CD4-positive, alpha-beta T cell (primary cell): ENCODE measurements around the gene HSD17B1. TPM values are rescaled to one million over a fixed set of nuclear protein-coding genes. Genes with fewer than 3 reads are reported as not detected.
"Not testable (repeated sequence)": the region's sequence is repeated elsewhere in the genome, so short reads cannot be mapped to it uniquely, and the experiment has no call there.

Experiments
- ATAC-seq: fragments of 200-7000 bp; cut with Tn5 transposase; one replicate; pipeline ENCODE4 v1.10.0; 2022; ENCODE audit warnings: mild to moderate bottlenecking; ENCODE audit not compliant: poor library complexity
- CTCF ChIA-PET: fragments of 350-600 bp; sonication (Branson Sonifier 250); formaldehyde crosslinking; loops from one replicate; lab custom pipeline; 2021; ENCODE audit warnings: antibody characterized with exemption, inconsistent platforms; lab: Charles Lee
- POLR2A ChIA-PET: fragments of 350-600 bp; sonication (Branson Sonifier 250); formaldehyde crosslinking; loops from one replicate; lab custom pipeline; 2021; ENCODE audit warnings: antibody characterized with exemption, inconsistent platforms; lab: Charles Lee
- DNase-seq, 14 experiments: peaks; one replicate each; pipeline ENCODE4 v3.0.0-alpha.2; 2013 to 2020; ENCODE audit warnings: mixed read lengths in 2 of 14
- H3K27ac ChIP-seq, 2 donors: one replicate each; pipeline versions ENCODE4 v1.5.1 to v1.7.0; 2013; ENCODE audit warnings: low read length in 2 of 2, low read depth in 1 of 2, mild to moderate bottlenecking in 1 of 2
- H3K27me3 ChIP-seq, 2 experiments: 1 replicate in 1 of 2; 2 replicates in 1 of 2; pipeline versions ENCODE4 v1.6.1 to v1.7.0; 2013; ENCODE audit warnings: low read length in 2 of 2, control low read depth in 1 of 2, mild to moderate bottlenecking in 1 of 2, moderate library complexity in 1 of 2; ENCODE audit not compliant: insufficient read depth in 2 of 2, control insufficient read depth in 1 of 2
- H3K36me3 ChIP-seq: one replicate; pipeline ENCODE4 v1.6.1; 2013; ENCODE audit warnings: low read length, control low read depth; ENCODE audit not compliant: insufficient read depth
- H3K4me1 ChIP-seq: one replicate; pipeline ENCODE4 v1.6.1; 2013; ENCODE audit warnings: low read length, control low read depth; ENCODE audit not compliant: insufficient read depth
- H3K4me3 ChIP-seq: one replicate; pipeline ENCODE4 v1.5.1; 2013; ENCODE audit warnings: mild to moderate bottlenecking, low read length, moderate library complexity
- H3K9me3 ChIP-seq, 2 experiments: 1 replicate in 1 of 2; 2 replicates in 1 of 2; pipeline versions ENCODE4 v1.6.1 to v1.7.0; 2013; ENCODE audit warnings: low read length in 2 of 2, mild to moderate bottlenecking in 2 of 2, control low read depth in 1 of 2, moderate library complexity in 1 of 2; ENCODE audit not compliant: control insufficient read depth in 1 of 2, insufficient read depth in 1 of 2
- H3K27ac Mint-ChIP-seq: one replicate; pipeline ENCODE4 v1.8.0; 2020; ENCODE audit warnings: mixed read lengths
- H3K27me3 Mint-ChIP-seq: one replicate; pipeline ENCODE4 v1.8.0; 2021; ENCODE audit warnings: mixed read lengths
- H3K36me3 Mint-ChIP-seq: one replicate; pipeline ENCODE4 v1.8.0; 2021; ENCODE audit warnings: low read depth, mixed read lengths
- H3K4me1 Mint-ChIP-seq: one replicate; pipeline ENCODE4 v1.8.0; 2021; ENCODE audit warnings: low read depth, mixed read lengths
- H3K4me3 Mint-ChIP-seq: one replicate; pipeline ENCODE4 v1.8.0; 2020; ENCODE audit warnings: mild to moderate bottlenecking, mixed read lengths
- H3K9me3 Mint-ChIP-seq: one replicate; pipeline ENCODE4 v1.8.0; 2020; ENCODE audit warnings: mixed read lengths
- CTCF ChIP-seq: fragments of 200-600 bp; IDR thresholded peaks from one replicate; pipeline ENCODE4 v1.8.0; 2022; ENCODE audit warnings: antibody characterized with exemption, mild to moderate bottlenecking
- intact Hi-C, 2 experiments: fragments of 100-400 bp; cut with DNase I in 1 of 2; cut with micrococcal nuclease in 1 of 2; formaldehyde crosslinking; loops; one replicate each; pipeline versions ENCODE4 v1.15.1 to v1.9.0; 2023 to 2025; cut with DNase I, micrococcal nuclease
- total RNA-seq, 174 experiments: library from RNA in 2 of 174; stranded (reverse) in 2 of 174; gene quantifications; one replicate each; pipeline ENCODE4 v1.2.3 and lab custom pipeline; 2021 to 2026

The HSD17B1 gene
- total RNA-seq, 2 experiments from 2014 or later: 0.80 to 0.81 TPM

GRCh38 chr17:42541041-42541833 lies 11.5 kb upstream of the HSD17B1 start:
- Histone ChIP-seq H3K27ac (peak overlapping the region in 1 of 2 donors; percentile 15), H3K27me3 (no peaks in the 10 kb centered on the region), H3K4me3 (no peak overlapping the region), H3K36me3 (peaks cover 7% of the 10 kb centered on the region), H3K4me1 (peaks cover 31% of the 10 kb centered on the region), H3K9me3 (no peaks in the 10 kb centered on the region)
- Mint-ChIP-seq H3K27ac (peak overlapping the region; percentile 38), H3K9me3 (no peaks in the 10 kb centered on the region), H3K27me3 (no peaks in the 10 kb centered on the region), H3K36me3 (peaks cover 5% of the 10 kb centered on the region), H3K4me1 (peaks cover 30% of the 10 kb centered on the region), H3K4me3 (peak overlapping the region; percentile 60)
- intact Hi-C loops: no loop called here
- DNase-seq (peak in 3 of 14 experiments; percentile 34 to 55 (median 50)), ATAC-seq (peak; percentile 37)
- CTCF ChIA-PET: interaction anchor here (0.5 to 1.9 kb wide), 3 partner anchors 10 to 88 kb away, joined by 3 to 12 read pairs (median 3); no protein-coding TSS in a partner anchor
- POLR2A ChIA-PET: interaction anchor here (0.6 to 2.0 kb wide), 6 partner anchors 10 to 450 kb away, joined by 3 to 6 read pairs (median 5); partner anchors contain the start of gene STAT3
- TF ChIP-seq CTCF: no peak

- ATAC-seq: no peak
- no peak overlapping the region for H3K27ac ChIP-seq
- no peak overlapping the region for H3K4me3 Mint-ChIP-seq
- H3K27ac Mint-ChIP-seq: no peak overlapping the region
- no peak for TF ChIP-seq CTCF
- no peaks in the 10 kb centered on the region for H3K27me3 ChIP-seq
- peaks cover 7% of the 10 kb centered on the region for H3K36me3 ChIP-seq
- intact Hi-C loops: no loop called here
- no peak for DNase-seq
- ChIA-PET CTCF (no interaction called here), POLR2A (no interaction called here)
- peaks cover 18% of the 10 kb centered on the region for H3K4me1 Mint-ChIP-seq
- no peaks in the 10 kb centered on the region for H3K9me3 ChIP-seq
- peaks cover 5% of the 10 kb centered on the region for H3K36me3 Mint-ChIP-seq
- H3K4me1 ChIP-seq: peaks cover 25% of the 10 kb centered on the region
- H3K4me3 ChIP-seq: no peak overlapping the region
- H3K9me3 Mint-ChIP-seq: no peaks in the 10 kb centered on the region
- no peaks in the 10 kb centered on the region for H3K27me3 Mint-ChIP-seq
Observed at GRCh38 chr17:42543190-42544079, 9.3 kb upstream of the HSD17B1 start.

- POLR2A ChIA-PET: no interaction called here
- ATAC-seq: no peak
- no peak overlapping the region for H3K4me3 Mint-ChIP-seq
Observed at GRCh38 chr17:42544874-42545283, 7.8 kb upstream of the HSD17B1 start.

GRCh38 chr17:42545755-42546505 lies 6.8 kb upstream of the HSD17B1 start:
- peaks cover 29% of the 10 kb centered on the region for H3K4me1 ChIP-seq
- H3K9me3 ChIP-seq, H3K27me3 ChIP-seq, H3K36me3 ChIP-seq, H3K9me3 Mint-ChIP-seq, H3K36me3 Mint-ChIP-seq, H3K4me3 Mint-ChIP-seq, DNase-seq, H3K27ac ChIP-seq, H3K27ac Mint-ChIP-seq, CTCF ChIA-PET, POLR2A ChIA-PET, ATAC-seq, H3K4me3 ChIP-seq, H3K27me3 Mint-ChIP-seq, intact Hi-C loops: not testable (repeated sequence)
- H3K4me1 Mint-ChIP-seq: peaks cover 16% of the 10 kb centered on the region

More at GRCh38 chr17:42544874-42545283, 7.8 kb upstream of the HSD17B1 start:
- no peak for DNase-seq
- H3K4me1 ChIP-seq: peaks cover 35% of the 10 kb centered on the region
- CTCF ChIA-PET: no interaction called here
- Mint-ChIP-seq H3K36me3 (no peaks in the 10 kb centered on the region), H3K27me3 (no peaks in the 10 kb centered on the region), H3K9me3 (no peaks in the 10 kb centered on the region), H3K4me1 (peaks cover 22% of the 10 kb centered on the region), H3K27ac (no peak overlapping the region)
- H3K4me3 ChIP-seq: no peak overlapping the region
- H3K27me3 ChIP-seq: no peaks in the 10 kb centered on the region
- intact Hi-C loops: no loop called here
- no peak overlapping the region for H3K27ac ChIP-seq
- no peaks in the 10 kb centered on the region for H3K9me3 ChIP-seq
- no peak for TF ChIP-seq CTCF
- peaks cover 7% of the 10 kb centered on the region for H3K36me3 ChIP-seq
